Astrocyte of the spinal cord (primary cell): Measurements from ENCODE around the gene WDR27.

ENCODE experiments used
- DNase-seq: peaks from one replicate; pipeline ENCODE4 v3.0.0; 2011; ENCODE audit warnings: low read depth, low spot score
- H3K4me3 ChIP-seq: 2 replicates; pipeline ENCODE4 v1.5.1; 2011; ENCODE audit warnings: low read depth, mild to moderate bottlenecking, low read length, moderate library complexity
- CTCF ChIP-seq: IDR thresholded peaks from 2 replicates; pipeline ENCODE4 v1.5.1; 2012; ENCODE audit warnings: low read depth, mild to moderate bottlenecking, low read length, inconsistent platforms
- in situ Hi-C: cut with HindIII; loops from 2 replicates; pipeline ENCODE4 v1.10.0; 2017; ENCODE audit warnings: low sequenced_read_pairs

The WDR27 gene

DNA sequence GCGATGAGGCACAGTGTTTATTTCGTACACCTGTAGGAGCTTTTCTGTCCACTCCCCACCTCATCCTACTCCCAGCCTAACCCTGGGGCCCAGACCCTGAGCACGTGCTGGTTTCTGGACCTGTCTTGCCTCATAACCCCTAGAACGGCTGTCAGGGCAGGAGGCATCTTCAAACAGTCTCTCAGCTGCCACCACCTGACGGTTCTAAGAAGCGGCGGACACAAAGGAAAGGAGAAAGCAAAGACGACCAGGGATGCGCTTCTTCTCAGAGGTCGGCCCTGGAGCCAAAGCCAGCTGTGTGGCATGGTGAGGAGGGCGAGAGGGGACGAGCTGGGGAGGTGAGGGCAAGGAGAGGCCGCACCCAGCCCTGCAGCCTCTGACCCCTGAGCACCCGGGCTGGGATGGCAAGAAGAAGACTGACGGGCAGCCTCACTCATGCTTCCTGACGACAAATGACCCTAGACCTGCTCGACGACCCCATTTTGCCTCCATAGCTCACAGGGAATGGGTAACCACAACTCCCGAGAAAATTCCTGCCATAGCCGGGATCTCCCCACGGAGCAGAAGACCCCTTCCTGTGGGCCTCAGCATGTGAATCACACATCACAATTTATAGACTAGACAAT lies 62.1 kb downstream of the WDR27 start:
- DNase-seq, result no peak
- no peak for TF ChIP-seq CTCF
- in situ Hi-C loops, result no loop called here
- no peak overlapping the region for H3K4me3 ChIP-seq

DNA sequence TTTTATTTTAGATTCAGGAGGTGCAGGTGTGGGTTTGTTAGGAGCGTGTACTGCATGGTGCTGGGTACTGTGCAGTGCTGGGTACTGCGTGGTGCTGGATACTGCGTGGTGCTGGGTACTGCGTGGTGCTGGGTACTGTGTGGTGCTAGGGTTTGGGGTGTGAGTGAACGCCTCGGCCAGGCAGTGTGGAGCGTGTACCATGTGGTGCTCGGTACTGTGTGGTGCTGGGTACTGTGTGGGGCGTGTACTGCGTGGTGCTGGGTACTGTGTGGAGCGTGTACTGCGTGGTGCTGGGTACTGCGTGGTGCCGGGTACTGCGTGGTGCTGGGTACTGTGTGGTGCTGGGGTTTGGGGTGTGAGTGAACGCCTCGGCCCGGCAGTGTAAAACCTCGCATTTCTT lies 62.9 kb downstream of the WDR27 start:
- in situ Hi-C loops, result no loop called here
- no peak for DNase-seq
- no peak for TF ChIP-seq CTCF
- no peak overlapping the region for H3K4me3 ChIP-seq

DNA sequence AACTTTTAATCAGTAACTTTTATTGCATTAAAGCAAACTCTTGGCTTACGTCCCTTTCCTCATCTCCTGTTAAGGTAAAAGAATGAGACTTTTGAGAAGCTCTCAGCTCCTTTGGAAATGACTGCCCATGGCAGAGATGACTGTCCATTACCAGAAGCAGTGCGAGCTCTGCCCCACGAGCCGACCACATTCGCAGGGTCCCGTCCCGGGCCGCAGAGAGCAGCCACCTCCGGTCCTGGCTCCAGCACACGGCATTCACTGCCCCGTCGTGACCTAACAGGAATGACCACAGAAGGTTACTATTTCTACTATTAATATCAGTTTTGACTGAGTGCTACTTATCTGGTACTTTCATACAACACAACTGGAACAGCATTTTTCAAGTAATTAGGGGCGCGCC lies 63.4 kb downstream of the WDR27 start:
- DNase-seq, result no peak
- H3K4me3 ChIP-seq, result no peak overlapping the region
- TF ChIP-seq CTCF, result no peak
- in situ Hi-C loops, result no loop called here

- no peak overlapping the region for H3K4me3 ChIP-seq
- no peak for DNase-seq
- in situ Hi-C loops, result no loop called here
- TF ChIP-seq CTCF, result no peak
Measured at GRCh38 chr6:169635345-169635744, 66.5 kb downstream of the WDR27 start.

GRCh38 chr6:169632841-169633240 lies 69.0 kb downstream of the WDR27 start:
- DNase-seq, result no peak
- no peak for TF ChIP-seq CTCF
- H3K4me3 ChIP-seq, result no peak overlapping the region
- in situ Hi-C loops, result no loop called here

DNA sequence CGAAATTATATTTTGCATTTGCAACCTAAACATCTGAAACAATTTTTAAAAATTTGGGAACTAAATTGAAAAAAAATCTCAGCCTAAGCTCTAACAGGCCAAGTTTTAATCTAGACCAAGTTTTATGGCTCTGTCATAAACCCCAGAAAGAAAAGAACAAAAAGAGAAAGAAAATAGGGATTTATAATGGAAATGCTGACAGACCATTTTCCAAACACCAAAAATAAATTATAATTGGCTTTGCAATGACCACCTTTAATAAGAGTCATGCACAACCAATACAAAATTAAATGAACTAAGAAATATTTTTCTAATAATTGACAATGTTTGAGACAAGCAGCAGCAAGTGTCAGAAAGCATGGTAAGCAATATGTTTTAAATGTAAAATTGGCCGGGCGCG lies 72.6 kb downstream of the WDR27 start:
- no peak for DNase-seq
- in situ Hi-C loops, result no loop called here
- TF ChIP-seq CTCF, result no peak
- no peak overlapping the region for H3K4me3 ChIP-seq
